ENCODE data around the gene MYOM1. TPM values are rescaled to one million over a fixed set of nuclear protein-coding genes. Genes with fewer than 3 reads are reported as not detected.

MYOM1 gene
- total RNA-seq, 1 experiment from 2014 or later = 0.37 TPM

DNA sequence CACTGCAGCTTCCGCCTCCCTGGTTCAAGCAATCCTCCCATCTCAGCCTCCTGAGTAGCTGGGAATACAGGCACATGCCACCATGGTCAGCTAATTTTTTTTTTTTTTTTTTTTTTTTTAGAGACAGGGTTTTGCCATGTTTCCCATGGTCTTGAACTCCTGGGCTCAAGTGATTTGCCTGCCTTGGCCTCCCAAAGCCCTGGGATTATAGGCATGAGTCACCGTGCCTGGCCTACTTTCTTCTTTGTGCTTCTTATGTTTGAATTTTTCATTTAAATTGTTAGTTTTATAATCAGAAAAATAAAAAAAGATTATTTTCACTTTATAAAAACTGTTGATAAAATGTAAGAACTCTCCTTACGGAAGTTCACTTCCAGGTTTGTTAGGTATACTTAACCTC, 105.3 kb downstream of the MYOM1 start:
- no TSS peak for BruUV-seq (replicated peaks)
- POLR2A ChIA-PET (ENCODE audit: low non-redundant PET) = no interaction called here

DNA sequence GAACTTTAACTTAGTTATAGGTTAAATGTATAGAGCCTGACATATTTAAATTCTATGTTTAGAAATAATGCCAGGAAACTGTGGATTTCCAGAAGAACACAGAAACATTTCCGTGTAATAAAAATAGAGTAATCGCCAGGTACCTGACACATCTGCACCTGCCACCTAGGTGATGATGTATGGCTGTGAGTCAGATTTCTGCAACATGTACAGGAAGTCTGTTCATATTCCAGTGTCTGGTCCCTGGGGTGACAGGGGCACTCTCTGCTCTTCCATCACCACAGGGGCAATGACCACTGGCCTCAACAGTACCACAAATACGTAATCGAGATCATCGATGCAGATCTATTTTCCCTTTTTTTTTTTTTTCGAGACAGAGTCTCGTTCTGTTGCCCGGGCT, 105.7 kb downstream of the MYOM1 start:
- CTCF ChIA-PET = no interaction called here
- BruUV-seq (replicated peaks) = no TSS peak

More for the DNA sequence above, 105.3 kb downstream of the MYOM1 start:
- Histone ChIP-seq H3K27ac (ENCODE audit: low read depth, low read length, poor library complexity, severe bottlenecking) (no peak overlapping the region), H3K4me3 (ENCODE audit: low read depth, low read length, poor library complexity, severe bottlenecking) (no peak overlapping the region), H3K4me1 (ENCODE audit: insufficient read depth, low read length, poor library complexity, severe bottlenecking) (no peaks in the 10 kb centered on the region), H3K9me3 (ENCODE audit: low read depth, low read length, poor library complexity, severe bottlenecking) (no peaks in the 10 kb centered on the region), H3K36me3 (ENCODE audit: insufficient read depth, low read length, poor library complexity, severe bottlenecking) (no peaks in the 10 kb centered on the region), H3K27me3 (replicated peaks; ENCODE audit: insufficient read depth, low read depth, low read length, poor library complexity) (no peaks in the 10 kb centered on the region)
- TF ChIP-seq, protein P1, sequence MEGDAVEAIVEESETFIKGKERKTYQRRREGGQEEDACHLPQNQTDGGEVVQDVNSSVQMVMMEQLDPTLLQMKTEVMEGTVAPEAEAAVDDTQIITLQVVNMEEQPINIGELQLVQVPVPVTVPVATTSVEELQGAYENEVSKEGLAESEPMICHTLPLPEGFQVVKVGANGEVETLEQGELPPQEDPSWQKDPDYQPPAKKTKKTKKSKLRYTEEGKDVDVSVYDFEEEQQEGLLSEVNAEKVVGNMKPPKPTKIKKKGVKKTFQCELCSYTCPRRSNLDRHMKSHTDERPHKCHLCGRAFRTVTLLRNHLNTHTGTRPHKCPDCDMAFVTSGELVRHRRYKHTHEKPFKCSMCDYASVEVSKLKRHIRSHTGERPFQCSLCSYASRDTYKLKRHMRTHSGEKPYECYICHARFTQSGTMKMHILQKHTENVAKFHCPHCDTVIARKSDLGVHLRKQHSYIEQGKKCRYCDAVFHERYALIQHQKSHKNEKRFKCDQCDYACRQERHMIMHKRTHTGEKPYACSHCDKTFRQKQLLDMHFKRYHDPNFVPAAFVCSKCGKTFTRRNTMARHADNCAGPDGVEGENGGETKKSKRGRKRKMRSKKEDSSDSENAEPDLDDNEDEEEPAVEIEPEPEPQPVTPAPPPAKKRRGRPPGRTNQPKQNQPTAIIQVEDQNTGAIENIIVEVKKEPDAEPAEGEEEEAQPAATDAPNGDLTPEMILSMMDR (conservative IDR thresholded peaks at IDR 0.05; ENCODE audit: low read depth, low read length) = no peak
- TF ChIP-seq EZH2 (IDR thresholded peaks at IDR 0.05; ENCODE audit: borderline replicate concordance, low read depth, low read length, poor library complexity, severe bottlenecking) = no peak
- no peak for DNase-seq (ENCODE audit: low spot score)
- intact Hi-C loops (cut with micrococcal nuclease; ENCODE audit: unreplicated experiment) = no loop called here
- CTCF ChIA-PET = no interaction called here

DNA sequence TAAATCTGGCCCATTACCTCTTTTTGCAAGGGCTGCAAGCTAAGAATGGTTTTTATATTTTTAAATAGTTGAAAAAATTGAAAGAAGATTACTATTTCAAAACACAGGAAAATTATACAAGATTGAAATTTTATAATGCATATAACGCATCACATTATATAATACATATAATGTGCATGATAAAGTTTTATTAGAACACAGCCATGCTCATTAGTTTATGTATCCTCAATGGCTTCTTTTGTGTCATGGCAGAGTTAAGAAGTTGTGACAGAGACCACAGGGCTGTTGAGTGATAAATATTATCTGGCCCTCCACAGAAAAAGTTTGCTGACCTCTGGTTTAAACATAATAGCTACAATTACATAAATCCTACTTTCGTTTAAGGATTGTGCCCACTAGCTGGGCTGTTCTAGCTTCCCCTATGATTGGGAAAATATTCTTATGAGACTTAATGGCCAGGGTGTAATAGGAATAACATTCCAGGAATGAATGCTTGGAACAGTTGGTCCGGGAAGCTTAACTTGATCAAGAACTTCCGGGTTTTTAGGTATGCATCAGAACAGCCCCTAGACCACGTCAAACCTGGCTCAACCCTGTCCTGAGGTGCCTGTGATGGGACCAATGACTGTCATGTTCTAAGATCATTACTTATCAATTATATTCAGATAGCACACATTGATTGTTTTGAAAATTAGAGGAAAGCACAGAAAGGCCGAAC, 108.1 kb downstream of the MYOM1 start:
- Histone ChIP-seq H3K4me3 (ENCODE audit: low read depth, low read length, poor library complexity, severe bottlenecking) (no peak overlapping the region), H3K27ac (ENCODE audit: low read depth, low read length, poor library complexity, severe bottlenecking) (no peak overlapping the region), H3K36me3 (ENCODE audit: insufficient read depth, low read length, poor library complexity, severe bottlenecking) (no peaks in the 10 kb centered on the region), H3K9me3 (ENCODE audit: low read depth, low read length, poor library complexity, severe bottlenecking) (no peaks in the 10 kb centered on the region), H3K4me1 (ENCODE audit: insufficient read depth, low read length, poor library complexity, severe bottlenecking) (no peaks in the 10 kb centered on the region), H3K27me3 (replicated peaks; ENCODE audit: insufficient read depth, low read depth, low read length, poor library complexity) (no peaks in the 10 kb centered on the region)
- intact Hi-C loops (cut with micrococcal nuclease; ENCODE audit: unreplicated experiment) = no loop called here
- CTCF ChIA-PET = no interaction called here
- POLR2A ChIA-PET (ENCODE audit: low non-redundant PET) = interaction anchor here (0.6 kb wide), 1 partner anchor 311 kb away, joined by 4 read pairs; no protein-coding TSS in a partner anchor
- no peak for TF ChIP-seq EZH2 (IDR thresholded peaks at IDR 0.05; ENCODE audit: borderline replicate concordance, low read depth, low read length, poor library complexity, severe bottlenecking)
- TF ChIP-seq, protein P1 (conservative IDR thresholded peaks at IDR 0.05; ENCODE audit: low read depth, low read length) = no peak
- no peak for DNase-seq (ENCODE audit: low spot score)
- BruUV-seq (replicated peaks) = no TSS peak

More for the DNA sequence above, 105.7 kb downstream of the MYOM1 start:
- Histone ChIP-seq H3K36me3 (ENCODE audit: insufficient read depth, low read length, poor library complexity, severe bottlenecking) (no peaks in the 10 kb centered on the region), H3K4me1 (ENCODE audit: insufficient read depth, low read length, poor library complexity, severe bottlenecking) (no peaks in the 10 kb centered on the region), H3K27me3 (replicated peaks; ENCODE audit: insufficient read depth, low read depth, low read length, poor library complexity) (no peaks in the 10 kb centered on the region), H3K4me3 (ENCODE audit: low read depth, low read length, poor library complexity, severe bottlenecking) (no peak overlapping the region), H3K9me3 (ENCODE audit: low read depth, low read length, poor library complexity, severe bottlenecking) (no peaks in the 10 kb centered on the region), H3K27ac (ENCODE audit: low read depth, low read length, poor library complexity, severe bottlenecking) (no peak overlapping the region)
- intact Hi-C loops (cut with micrococcal nuclease; ENCODE audit: unreplicated experiment) = no loop called here
- TF ChIP-seq EZH2 (IDR thresholded peaks at IDR 0.05; ENCODE audit: borderline replicate concordance, low read depth, low read length, poor library complexity, severe bottlenecking) = no peak
- TF ChIP-seq, protein P1 (conservative IDR thresholded peaks at IDR 0.05; ENCODE audit: low read depth, low read length) = no peak
- DNase-seq (ENCODE audit: low spot score) = no peak
- POLR2A ChIA-PET (ENCODE audit: low non-redundant PET) = no interaction called here
